GM21786 (cell line): Measurements from ENCODE around the gene NRGN.

Source experiments
- ATAC-seq: cut with Tn5 transposase; IDR thresholded peaks from one replicate; pipeline ENCODE4 v1.9.1; 2021; ENCODE audit not compliant: unreplicated experiment

The NRGN gene

DNA sequence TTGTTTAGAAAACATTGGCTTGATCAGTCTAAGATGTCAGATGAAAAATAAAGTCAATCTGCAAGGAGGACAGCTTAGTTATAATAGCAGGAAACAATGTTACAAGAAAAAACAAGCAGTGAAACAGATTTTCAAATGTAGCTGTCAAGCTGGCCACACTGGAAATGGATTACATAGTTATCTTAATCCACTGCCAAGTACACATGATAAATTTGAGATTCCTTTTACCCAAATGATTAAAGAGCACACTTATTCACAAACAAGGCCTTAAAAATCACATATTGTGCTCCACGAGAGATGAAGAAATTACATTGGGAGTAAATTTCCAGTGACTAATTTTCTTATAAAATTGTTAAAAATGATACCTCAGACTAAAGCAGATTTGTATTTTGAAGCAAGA is 39.8 kb downstream of the NRGN start:
- no peak for ATAC-seq

DNA sequence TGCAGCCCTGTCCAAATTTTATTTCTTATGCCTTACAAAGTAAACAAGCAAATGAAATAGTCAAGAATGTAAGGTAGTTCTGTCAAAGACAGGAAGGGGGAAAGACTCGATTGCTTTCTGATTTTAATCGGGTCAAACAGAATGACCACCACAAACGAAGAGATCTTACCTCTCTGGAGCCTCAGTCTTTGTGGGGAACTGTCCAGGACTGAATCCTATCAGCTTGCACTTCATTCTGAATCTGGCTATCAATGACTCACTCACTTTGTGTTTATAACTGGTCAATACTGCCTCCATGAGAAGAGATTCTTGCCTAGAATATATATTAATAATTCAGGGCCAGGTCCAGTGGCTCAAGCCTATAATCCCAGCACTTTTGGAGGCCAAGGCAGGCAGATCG is 43.3 kb downstream of the NRGN start:
- ATAC-seq: no peak

DNA sequence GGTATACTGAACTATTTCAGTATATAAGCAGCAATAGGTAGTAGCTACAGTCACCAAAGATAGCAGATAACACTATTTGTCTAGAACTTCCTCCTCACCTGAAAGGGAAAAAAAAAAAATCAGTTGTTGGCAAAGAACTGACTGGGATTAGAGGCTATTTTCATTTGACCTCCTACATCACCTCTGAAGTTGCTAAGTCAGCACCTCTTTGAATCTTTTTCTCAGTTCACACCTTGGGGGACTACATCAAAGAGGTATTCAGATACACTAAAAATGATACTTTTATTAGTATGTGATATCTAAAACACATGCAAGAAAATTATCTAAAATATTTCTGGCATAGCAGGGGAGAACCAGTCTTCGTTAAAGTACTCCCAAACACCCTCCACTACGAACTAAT is 44.3 kb downstream of the NRGN start:
- ATAC-seq: no peak

DNA sequence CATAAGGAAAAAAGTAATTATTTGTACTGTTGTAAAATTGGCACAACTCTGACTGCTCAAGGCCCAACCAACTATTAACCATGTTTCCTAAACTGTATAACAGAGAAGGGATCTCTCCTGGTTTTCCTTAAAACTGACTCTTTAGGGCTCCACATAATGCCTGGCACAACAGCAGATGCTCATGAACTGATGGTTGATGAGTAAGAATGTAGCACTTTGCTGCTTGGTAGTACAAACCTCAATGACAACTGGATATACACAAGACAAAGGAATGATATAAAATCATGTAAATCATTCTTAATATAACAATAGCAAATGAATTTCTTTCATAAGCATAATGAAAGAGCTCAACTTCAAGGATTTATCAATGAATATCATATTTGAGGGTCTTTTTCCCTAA is 48.8 kb downstream of the NRGN start:
- no peak for ATAC-seq

DNA sequence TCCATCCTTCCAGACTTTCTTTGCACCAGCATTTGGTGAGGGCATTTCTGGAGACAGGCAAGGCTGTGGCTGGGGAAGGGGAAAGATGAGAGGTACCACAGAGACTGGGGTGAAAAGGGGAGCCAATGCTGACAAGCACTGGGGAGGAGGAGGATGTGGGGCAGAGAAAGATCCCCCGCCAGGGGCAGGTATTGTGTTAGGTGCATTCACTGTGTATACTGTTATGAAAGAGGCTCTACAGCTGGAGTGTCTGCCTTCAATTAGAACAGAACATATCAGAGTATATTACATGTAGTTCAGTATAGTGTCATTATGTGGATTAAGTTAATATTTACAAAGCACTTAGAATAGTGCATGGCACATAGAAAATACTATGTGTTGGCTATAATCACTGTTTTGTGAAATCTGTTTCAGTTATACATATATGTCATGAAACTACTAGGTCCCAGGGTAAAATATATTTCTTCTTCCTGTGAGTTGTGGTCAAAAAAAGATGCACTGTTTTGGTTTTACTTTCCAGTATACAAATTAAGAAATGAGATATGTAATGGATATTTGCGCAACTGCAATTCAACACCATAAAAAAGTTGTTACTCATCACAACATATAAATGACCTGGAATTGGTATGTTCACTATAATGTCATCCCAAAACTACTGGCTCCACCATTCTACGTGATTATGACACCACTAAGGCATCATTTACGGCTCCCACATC is 52.0 kb downstream of the NRGN start:
- peak; percentile 77 for ATAC-seq

DNA sequence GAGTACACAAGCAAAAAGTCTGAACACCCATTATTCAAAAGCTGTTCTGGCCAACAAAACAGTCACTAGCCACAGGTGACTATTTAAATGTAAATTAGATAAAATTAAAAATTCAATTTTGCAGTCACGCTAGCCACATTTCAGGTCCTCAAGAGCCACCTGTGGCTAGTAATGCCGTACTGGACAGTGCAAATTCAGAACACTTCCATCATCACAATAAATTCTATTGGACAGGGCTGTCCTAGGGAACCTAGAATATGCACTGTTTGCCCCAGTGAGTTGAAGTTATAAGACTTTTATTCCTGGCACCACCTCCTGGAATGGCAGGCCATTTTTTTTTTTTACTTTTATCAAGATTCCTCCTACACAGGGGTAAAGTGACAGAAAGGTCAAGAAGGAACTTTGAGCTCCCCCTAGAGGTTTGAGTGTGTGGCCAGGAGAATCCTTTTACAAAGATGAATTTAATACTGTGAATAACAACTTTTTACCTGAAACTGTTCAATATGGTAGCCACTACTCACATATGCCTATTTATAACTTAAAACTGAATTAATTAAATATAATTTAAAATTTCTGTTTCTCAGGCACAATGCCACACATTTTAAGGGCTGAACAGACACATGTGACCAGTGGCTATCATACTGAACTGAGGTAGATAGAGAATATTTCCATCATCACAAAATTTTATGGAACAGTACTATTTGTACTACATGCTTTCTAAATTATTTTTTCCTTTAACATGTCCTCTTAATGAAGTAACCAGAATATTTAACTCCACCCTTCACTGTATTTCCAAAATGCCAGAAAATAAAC is 53.9 kb downstream of the NRGN start:
- ATAC-seq: peak; percentile 45

DNA sequence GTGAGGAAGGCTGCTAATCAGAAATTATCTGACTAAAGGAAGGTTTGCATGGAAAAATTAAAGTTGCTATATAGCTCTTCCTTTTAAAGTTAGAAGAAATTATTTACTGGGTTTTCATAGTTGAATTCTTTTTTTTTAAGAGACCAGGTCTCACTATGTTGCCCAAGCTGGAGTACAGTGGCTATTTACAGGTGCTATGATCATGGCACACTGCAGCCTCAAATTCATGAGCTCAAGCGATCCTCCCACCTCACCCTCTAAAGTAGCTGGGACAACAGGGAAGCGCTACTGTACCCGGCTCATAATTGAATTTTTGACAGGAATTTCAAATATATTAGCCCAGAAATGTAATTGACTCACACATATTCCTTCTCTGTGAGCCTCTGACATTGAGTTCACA is 56.6 kb downstream of the NRGN start:
- ATAC-seq: no peak
